ENCODE data around the gene THSD4.

GRCh38 chr15:71581398-71581930 lies 466.2 kb downstream of the THSD4 start:
- no peak for TF ChIP-seq CTCF (IDR thresholded peaks at IDR 0.05; ENCODE audit: low read depth, low read length, poor library complexity, severe bottlenecking)
- no peak for TF ChIP-seq EZH2phosphoT487 (IDR thresholded peaks at IDR 0.05; ENCODE audit: borderline replicate concordance, low read length)
